Measurements from ENCODE around the gene ENTPD2. TPM values are rescaled to one million over a fixed set of nuclear protein-coding genes. Genes with fewer than 3 reads are reported as not detected.

ENTPD2 gene
- total RNA-seq, 1 experiment from 2014 or later = 32.5 TPM

GRCh38 chr9:137087409-137087925 is 33.6 kb upstream of the ENTPD2 start:
- POLR2A ChIA-PET = interaction anchor here (1.5 to 4.8 kb wide), 4 partner anchors 18 to 154 kb away, joined by 3 to 43 read pairs (median 6); partner anchors contain the start of genes SAPCD2 and TUBB4B
- no peak for DNase-seq (ENCODE audit: low read depth, low spot score)
- RAD21 ChIA-PET (ENCODE audit: low non-redundant PET in 1 of 2, low total read pairs in 2 of 2, uncharacterized antibody in 2 of 2, unreplicated experiment in 2 of 2) = interaction anchor here (1.5 to 2.1 kb wide), 2 partner anchors 20 kb away, joined by 5 to 12 read pairs; no protein-coding TSS in a partner anchor
- CTCF ChIA-PET = interaction anchor here (0.9 to 4.8 kb wide), 8 partner anchors 18 to 335 kb away, joined by 3 to 49 read pairs (median 4); partner anchors contain the start of genes AJM1, EXD3, NPDC1 and RNF224
- Histone ChIP-seq H3K9me3 (ENCODE audit: control insufficient read depth in 1 of 2, insufficient read depth in 1 of 2, low read depth in 1 of 2, low read length in 2 of 2) (no peaks in the 10 kb centered on the region), H3K4me1 (ENCODE audit: control insufficient read depth in 1 of 2, insufficient read depth in 2 of 2, low read length in 2 of 2) (peaks cover 36 to 49% of the 10 kb centered on the region in 2 experiments), H3K4me3 (replicated peaks in 1 of 2; ENCODE audit: low read depth in 1 of 2, low read length in 2 of 2) (peak overlapping the region; percentile 83 to 96), H3K36me3 (ENCODE audit: control insufficient read depth in 1 of 2, insufficient read depth in 2 of 2, low read length in 2 of 2) (peaks cover 4 to 6% of the 10 kb centered on the region in 2 experiments; a peak in 2 of 4 replicates), H3K27ac (ENCODE audit: low read depth, low read length) (peak overlapping the region; percentile 98), H3K27me3 (ENCODE audit: insufficient read depth, low read length) (no peaks in the 10 kb centered on the region), H3K9ac (ENCODE audit: low read length) (peak overlapping the region; percentile 96), H3K79me2 (ENCODE audit: insufficient read depth, low read length) (peaks cover 16% of the 10 kb centered on the region; the same call in 1 of the 2 replicates), H3K9me2 (ENCODE audit: insufficient read depth) (no peaks in the 10 kb centered on the region), H3K4me2 (ENCODE audit: low read length) (peak overlapping the region; percentile 98), H4K20me1 (ENCODE audit: insufficient read depth) (no peaks in the 10 kb centered on the region), H2AFZ (ENCODE audit: low read depth, low read length, poor library complexity, severe bottlenecking) (no peak overlapping the region)
- TF ChIP-seq FOSL1 (IDR thresholded peaks at IDR 0.05; ENCODE audit: low read depth) = no peak
- no peak for TF ChIP-seq JUND (IDR thresholded peaks at IDR 0.05)
- TF ChIP-seq SIN3A (IDR thresholded peaks at IDR 0.05; ENCODE audit: low read depth) = no peak
- no peak for TF ChIP-seq POLR2AphosphoS5 (IDR thresholded peaks at IDR 0.05; ENCODE audit: low read depth, low read length)
- no peak for TF ChIP-seq ZBTB33 (IDR thresholded peaks at IDR 0.05; ENCODE audit: extremely low read depth, insufficient replicate concordance, low read length)
- TF ChIP-seq EZH2 (IDR thresholded peaks at IDR 0.05) = no peak
- TF ChIP-seq ZFX (IDR thresholded peaks at IDR 0.05) = no peak
- TF ChIP-seq SP1 (IDR thresholded peaks at IDR 0.05; ENCODE audit: low read depth) = no peak
- no peak for TF ChIP-seq REST (IDR thresholded peaks at IDR 0.05; ENCODE audit: low read depth)
- no peak for TF ChIP-seq CEBPB (IDR thresholded peaks at IDR 0.05; ENCODE audit: low read depth)
- TF ChIP-seq TCF7L2 (IDR thresholded peaks at IDR 0.05; ENCODE audit: borderline replicate concordance, extremely low read depth, insufficient read depth, insufficient read length) = no peak
- no peak for TF ChIP-seq CBX3 (IDR thresholded peaks at IDR 0.05; ENCODE audit: low read depth)
- no peak for TF ChIP-seq YY1 (IDR thresholded peaks at IDR 0.05; ENCODE audit: extremely low read depth, insufficient replicate concordance, low read depth, low read length)
- TF ChIP-seq SRF (IDR thresholded peaks at IDR 0.05; ENCODE audit: low read depth) = no peak
- TF ChIP-seq EZH2phosphoT487 (IDR thresholded peaks at IDR 0.05; ENCODE audit: borderline replicate concordance) = no peak
- no peak for ATAC-seq
- intact Hi-C loops (cut with micrococcal nuclease) = no loop called here
- BruUV-seq (replicated peaks) = no TSS peak

All from HCT116 (cell line).